ENCODE measurements around the gene CEP20.

CEP20 gene

DNA sequence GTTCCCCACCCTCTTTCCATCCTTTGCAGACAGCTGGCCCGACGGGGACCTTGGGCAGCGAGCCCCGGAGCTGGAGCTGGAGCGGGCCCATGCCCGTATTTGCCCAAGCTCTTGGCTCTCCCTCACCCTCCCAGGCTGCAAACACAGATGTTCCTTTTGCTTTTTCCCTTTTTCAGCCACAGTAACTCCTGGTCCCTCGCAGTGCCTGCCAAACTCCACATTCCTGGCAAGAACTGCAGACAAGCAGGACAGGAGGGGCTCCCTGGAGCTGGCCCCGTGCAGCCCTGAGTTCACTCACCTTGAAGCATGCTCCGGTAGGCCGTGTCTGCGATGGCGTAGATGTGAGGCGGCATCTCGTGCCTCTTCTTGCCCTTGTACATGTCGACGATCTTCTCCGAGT, 65.4 kb downstream of the CEP20 start:
- no peak for TF ChIP-seq SIN3A (IDR thresholded peaks at IDR 0.05; ENCODE audit: borderline replicate concordance, insufficient read depth, low read length)
- TF ChIP-seq POLR2AphosphoS5 (IDR thresholded peaks at IDR 0.05; ENCODE audit: low read depth, low read length), result no peak
- TF ChIP-seq TAF1 (IDR thresholded peaks at IDR 0.05; ENCODE audit: borderline replicate concordance, insufficient read depth, low read length), result no peak
- TF ChIP-seq FOXP2 (optimal IDR thresholded peaks at IDR 0.05; ENCODE audit: borderline replicate concordance, extremely low read depth, extremely low read length, insufficient read depth), result no peak
- no peak for TF ChIP-seq REST (IDR thresholded peaks at IDR 0.05; ENCODE audit: insufficient read depth in 1 of 2, low read depth in 2 of 2, low read length in 2 of 2)

DNA sequence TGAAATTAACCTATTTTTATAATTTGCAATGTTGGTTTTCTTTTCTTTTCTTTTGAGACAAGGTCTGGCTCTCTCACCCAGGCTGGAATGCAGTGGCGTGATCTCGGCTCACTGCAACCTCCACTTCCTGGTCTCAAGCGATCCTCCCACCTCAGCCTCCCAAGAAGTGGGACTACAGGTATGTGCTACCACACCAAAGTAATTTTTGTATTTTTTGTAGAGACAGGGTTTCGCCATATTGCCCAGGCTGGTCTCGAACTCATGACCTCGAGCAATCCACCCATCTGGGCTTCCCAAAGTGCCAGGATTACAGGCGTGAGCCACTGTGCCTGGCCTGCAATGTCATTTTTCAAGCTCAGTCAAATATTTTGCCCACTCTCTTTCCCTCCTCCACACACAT, 67.6 kb downstream of the CEP20 start:
- TF ChIP-seq TAF1 (IDR thresholded peaks at IDR 0.05; ENCODE audit: borderline replicate concordance, insufficient read depth, low read length), result no peak
- no peak for TF ChIP-seq POLR2AphosphoS5 (IDR thresholded peaks at IDR 0.05; ENCODE audit: low read depth, low read length)
- TF ChIP-seq FOXP2 (optimal IDR thresholded peaks at IDR 0.05; ENCODE audit: borderline replicate concordance, extremely low read depth, extremely low read length, insufficient read depth), result no peak
- TF ChIP-seq REST (IDR thresholded peaks at IDR 0.05; ENCODE audit: insufficient read depth in 1 of 2, low read depth in 2 of 2, low read length in 2 of 2), result no peak
- no peak for TF ChIP-seq SIN3A (IDR thresholded peaks at IDR 0.05; ENCODE audit: borderline replicate concordance, insufficient read depth, low read length)

- TF ChIP-seq REST (IDR thresholded peaks at IDR 0.05; ENCODE audit: insufficient read depth in 1 of 2, low read depth in 2 of 2, low read length in 2 of 2) (no peak), POLR2AphosphoS5 (IDR thresholded peaks at IDR 0.05; ENCODE audit: low read depth, low read length) (no peak), FOXP2 (optimal IDR thresholded peaks at IDR 0.05; ENCODE audit: borderline replicate concordance, extremely low read depth, extremely low read length, insufficient read depth) (no peak), SIN3A (IDR thresholded peaks at IDR 0.05; ENCODE audit: borderline replicate concordance, insufficient read depth, low read length) (no peak), TAF1 (IDR thresholded peaks at IDR 0.05; ENCODE audit: borderline replicate concordance, insufficient read depth, low read length) (no peak)
Measured at GRCh38 chr16:15819046-15819445, 69.4 kb downstream of the CEP20 start.

DNA sequence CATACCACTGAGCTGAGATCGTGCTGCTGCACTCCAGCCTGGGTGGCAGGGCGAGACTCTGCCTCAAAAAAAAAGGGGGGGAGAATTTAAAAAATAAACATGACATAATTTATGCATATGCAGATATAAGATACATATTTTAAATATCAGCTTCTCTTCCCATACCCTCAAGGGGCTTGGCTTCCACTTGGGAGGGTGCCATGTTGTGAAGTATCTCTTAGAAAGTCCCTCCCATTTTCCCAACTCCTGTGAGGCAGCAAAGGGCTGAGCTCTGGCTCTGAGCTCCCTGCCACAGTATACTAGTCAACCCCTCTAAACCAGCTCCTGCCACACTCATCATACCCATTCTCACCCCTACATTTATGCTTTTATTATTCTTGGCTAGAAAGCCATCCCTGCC, 71.0 kb downstream of the CEP20 start:
- no peak for TF ChIP-seq SIN3A (IDR thresholded peaks at IDR 0.05; ENCODE audit: borderline replicate concordance, insufficient read depth, low read length)
- no peak for TF ChIP-seq TAF1 (IDR thresholded peaks at IDR 0.05; ENCODE audit: borderline replicate concordance, insufficient read depth, low read length)
- TF ChIP-seq REST (IDR thresholded peaks at IDR 0.05; ENCODE audit: insufficient read depth in 1 of 2, low read depth in 2 of 2, low read length in 2 of 2), result no peak
- TF ChIP-seq POLR2AphosphoS5 (IDR thresholded peaks at IDR 0.05; ENCODE audit: low read depth, low read length), result no peak
- no peak for TF ChIP-seq FOXP2 (optimal IDR thresholded peaks at IDR 0.05; ENCODE audit: borderline replicate concordance, extremely low read depth, extremely low read length, insufficient read depth)

DNA sequence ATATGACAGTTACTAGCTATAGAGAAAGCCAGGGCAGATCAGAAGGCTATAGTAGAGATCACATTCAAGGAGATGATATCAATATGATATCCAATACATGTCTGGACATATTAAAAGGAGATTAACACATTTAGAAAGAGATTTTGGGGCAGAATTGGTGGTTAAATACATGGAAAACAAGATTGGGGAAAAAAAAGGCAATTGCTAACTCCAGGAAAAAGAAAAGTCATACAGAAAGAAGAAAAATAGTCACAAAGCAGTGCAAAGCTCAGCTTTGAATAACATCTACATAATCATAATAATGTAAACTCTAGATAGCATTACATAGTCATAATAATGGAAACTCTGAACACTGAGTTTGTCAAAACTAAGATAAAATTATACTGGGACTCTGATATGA, 72.2 kb downstream of the CEP20 start:
- TF ChIP-seq POLR2AphosphoS5 (IDR thresholded peaks at IDR 0.05; ENCODE audit: low read depth, low read length), result no peak
- no peak for TF ChIP-seq SIN3A (IDR thresholded peaks at IDR 0.05; ENCODE audit: borderline replicate concordance, insufficient read depth, low read length)
- no peak for TF ChIP-seq REST (IDR thresholded peaks at IDR 0.05; ENCODE audit: insufficient read depth in 1 of 2, low read depth in 2 of 2, low read length in 2 of 2)
- no peak for TF ChIP-seq FOXP2 (optimal IDR thresholded peaks at IDR 0.05; ENCODE audit: borderline replicate concordance, extremely low read depth, extremely low read length, insufficient read depth)
- TF ChIP-seq TAF1 (IDR thresholded peaks at IDR 0.05; ENCODE audit: borderline replicate concordance, insufficient read depth, low read length), result no peak

Data from PFSK-1 (cell line).